ENCODE data around the gene ATP1B3.

ATP1B3 gene

GRCh38 chr3:141960731-141961130 is 84.3 kb downstream of the ATP1B3 start:
- no peak overlapping the region for H3K27ac ChIP-seq (ENCODE audit: extremely low read depth, low read depth, low read length)
- ChIA-PET CTCF (interaction anchor here (1.2 to 1.6 kb wide), 2 partner anchors 166 to 318 kb away, joined by 3 to 4 read pairs; no protein-coding TSS in a partner anchor), POLR2A (interaction anchor here (1.1 kb wide), 1 partner anchor 10 kb away, joined by 3 read pairs; no protein-coding TSS in a partner anchor)
- peaks cover 0 to 34% of the 10 kb centered on the region in 2 experiments; a peak in 2 of 3 replicates for H3K36me3 ChIP-seq (ENCODE audit: control insufficient read depth in 2 of 2, insufficient read depth in 1 of 2, low read length in 2 of 2)
- TF ChIP-seq ZNF488 (tag by site-specific recombination; IDR thresholded peaks at IDR 0.05) (no peak), ZNF157 (tag by site-specific recombination; IDR thresholded peaks at IDR 0.05) (no peak), ZNF544 (tag by site-specific recombination; IDR thresholded peaks at IDR 0.05) (no peak)
- H3K4me1 ChIP-seq (ENCODE audit: control insufficient read depth, insufficient read depth, low read length), result no peaks in the 10 kb centered on the region
- H3K9me3 ChIP-seq (ENCODE audit: control insufficient read depth, insufficient read depth, low read depth, low read length), result no peaks in the 10 kb centered on the region
- H3K4me3 ChIP-seq (ENCODE audit: low read depth, low read length), result no peak overlapping the region

GRCh38 chr3:141963301-141963700 is 86.9 kb downstream of the ATP1B3 start:
- ChIA-PET CTCF (interaction anchor here (0.6 to 2.1 kb wide), 7 partner anchors 9 to 871 kb away, joined by 3 to 7 read pairs (median 4); no protein-coding TSS in a partner anchor), POLR2A (no interaction called here)
- Histone ChIP-seq H3K4me3 (ENCODE audit: low read depth, low read length) (no peak overlapping the region), H3K9me3 (ENCODE audit: control insufficient read depth, insufficient read depth, low read depth, low read length) (no peaks in the 10 kb centered on the region), H3K27ac (ENCODE audit: extremely low read depth, low read depth, low read length) (no peak overlapping the region), H3K36me3 (ENCODE audit: control insufficient read depth in 2 of 2, insufficient read depth in 1 of 2, low read length in 2 of 2) (peaks cover 0 to 21% of the 10 kb centered on the region in 2 experiments; a peak in 2 of 3 replicates), H3K4me1 (ENCODE audit: control insufficient read depth, insufficient read depth, low read length) (no peaks in the 10 kb centered on the region)
- TF ChIP-seq KLF10 (tag by site-specific recombination; IDR thresholded peaks at IDR 0.05), result no peak
- TF ChIP-seq ZNF777 (tag by site-specific recombination; IDR thresholded peaks at IDR 0.05; ENCODE audit: borderline replicate concordance), result no peak
- no peak for TF ChIP-seq ZNF785 (tag by site-specific recombination; IDR thresholded peaks at IDR 0.05)
- TF ChIP-seq MEIS1 (CRISPR knock-in tag; IDR thresholded peaks at IDR 0.05; ENCODE audit: borderline replicate concordance), result no peak
- TF ChIP-seq ZNF302 (tag by site-specific recombination; IDR thresholded peaks at IDR 0.05; ENCODE audit: low read depth), result no peak
- TF ChIP-seq, protein P1, sequence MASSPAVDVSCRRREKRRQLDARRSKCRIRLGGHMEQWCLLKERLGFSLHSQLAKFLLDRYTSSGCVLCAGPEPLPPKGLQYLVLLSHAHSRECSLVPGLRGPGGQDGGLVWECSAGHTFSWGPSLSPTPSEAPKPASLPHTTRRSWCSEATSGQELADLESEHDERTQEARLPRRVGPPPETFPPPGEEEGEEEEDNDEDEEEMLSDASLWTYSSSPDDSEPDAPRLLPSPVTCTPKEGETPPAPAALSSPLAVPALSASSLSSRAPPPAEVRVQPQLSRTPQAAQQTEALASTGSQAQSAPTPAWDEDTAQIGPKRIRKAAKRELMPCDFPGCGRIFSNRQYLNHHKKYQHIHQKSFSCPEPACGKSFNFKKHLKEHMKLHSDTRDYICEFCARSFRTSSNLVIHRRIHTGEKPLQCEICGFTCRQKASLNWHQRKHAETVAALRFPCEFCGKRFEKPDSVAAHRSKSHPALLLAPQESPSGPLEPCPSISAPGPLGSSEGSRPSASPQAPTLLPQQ (tag by site-specific recombination; IDR thresholded peaks at IDR 0.05), result no peak
- TF ChIP-seq ZNF624 (tag by site-specific recombination; IDR thresholded peaks at IDR 0.05), result no peak

GRCh38 chr3:141965471-141965870 is 89.0 kb downstream of the ATP1B3 start:
- Histone ChIP-seq H3K27ac (ENCODE audit: extremely low read depth, low read depth, low read length) (no peak overlapping the region), H3K4me3 (ENCODE audit: low read depth, low read length) (no peak overlapping the region), H3K9me3 (ENCODE audit: control insufficient read depth, insufficient read depth, low read depth, low read length) (no peaks in the 10 kb centered on the region), H3K36me3 (ENCODE audit: control insufficient read depth in 2 of 2, insufficient read depth in 1 of 2, low read length in 2 of 2) (peaks cover 0 to 11% of the 10 kb centered on the region in 2 experiments; a peak in 2 of 3 replicates), H3K4me1 (ENCODE audit: control insufficient read depth, insufficient read depth, low read length) (no peaks in the 10 kb centered on the region)
- POLR2A ChIA-PET, result no interaction called here
- CTCF ChIA-PET, result interaction anchor here (0.6 kb wide), 1 partner anchor 160 kb away, joined by 3 read pairs; no protein-coding TSS in a partner anchor
- TF ChIP-seq PRDM10 (tag by site-specific recombination; IDR thresholded peaks at IDR 0.05) (no peak), ZNF670 (tag by site-specific recombination; IDR thresholded peaks at IDR 0.05; ENCODE audit: low read depth) (no peak), ZNF791 (tag by site-specific recombination; IDR thresholded peaks at IDR 0.05) (no peak), REPIN1 (tag by site-specific recombination; IDR thresholded peaks at IDR 0.05; ENCODE audit: low read depth) (no peak), ZNF202 (tag by site-specific recombination; IDR thresholded peaks at IDR 0.05; ENCODE audit: borderline replicate concordance) (no peak), INSM2 (tag by site-specific recombination; IDR thresholded peaks at IDR 0.05) (no peak), ZNF549 (tag by site-specific recombination; IDR thresholded peaks at IDR 0.05) (no peak), ZNF645 (tag by site-specific recombination; IDR thresholded peaks at IDR 0.05) (no peak), ZSCAN30 (tag by site-specific recombination; IDR thresholded peaks at IDR 0.05) (no peak), ZNF548 (tag by site-specific recombination; IDR thresholded peaks at IDR 0.05) (no peak)
- TF ChIP-seq, protein P2, sequence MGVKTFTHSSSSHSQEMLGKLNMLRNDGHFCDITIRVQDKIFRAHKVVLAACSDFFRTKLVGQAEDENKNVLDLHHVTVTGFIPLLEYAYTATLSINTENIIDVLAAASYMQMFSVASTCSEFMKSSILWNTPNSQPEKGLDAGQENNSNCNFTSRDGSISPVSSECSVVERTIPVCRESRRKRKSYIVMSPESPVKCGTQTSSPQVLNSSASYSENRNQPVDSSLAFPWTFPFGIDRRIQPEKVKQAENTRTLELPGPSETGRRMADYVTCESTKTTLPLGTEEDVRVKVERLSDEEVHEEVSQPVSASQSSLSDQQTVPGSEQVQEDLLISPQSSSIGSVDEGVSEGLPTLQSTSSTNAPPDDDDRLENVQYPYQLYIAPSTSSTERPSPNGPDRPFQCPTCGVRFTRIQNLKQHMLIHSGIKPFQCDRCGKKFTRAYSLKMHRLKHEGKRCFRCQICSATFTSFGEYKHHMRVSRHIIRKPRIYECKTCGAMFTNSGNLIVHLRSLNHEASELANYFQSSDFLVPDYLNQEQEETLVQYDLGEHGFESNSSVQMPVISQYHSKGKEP (tag by site-specific recombination; IDR thresholded peaks at IDR 0.05), result no peak
